T-helper 22 cell (primary cell): ENCODE data around the gene SPRR2D.
"Not testable (repeated sequence)": the region's sequence is repeated elsewhere in the genome, so short reads cannot be mapped to it uniquely, and the experiment has no call there.

Experiments used
- DNase-seq: peaks from one replicate; pipeline ENCODE4 v3.0.0-alpha.2; 2020; ENCODE audit warnings: low read depth

The SPRR2D gene

GRCh38 chr1:153040950-153041631, at the start of gene SPRR2D:
Gene SPRR2D, minus strand, starts transcription at chr1:153041120. Its CDS starts 774 bp downstream, at chr1:153040346.
- no peak for DNase-seq

DNA sequence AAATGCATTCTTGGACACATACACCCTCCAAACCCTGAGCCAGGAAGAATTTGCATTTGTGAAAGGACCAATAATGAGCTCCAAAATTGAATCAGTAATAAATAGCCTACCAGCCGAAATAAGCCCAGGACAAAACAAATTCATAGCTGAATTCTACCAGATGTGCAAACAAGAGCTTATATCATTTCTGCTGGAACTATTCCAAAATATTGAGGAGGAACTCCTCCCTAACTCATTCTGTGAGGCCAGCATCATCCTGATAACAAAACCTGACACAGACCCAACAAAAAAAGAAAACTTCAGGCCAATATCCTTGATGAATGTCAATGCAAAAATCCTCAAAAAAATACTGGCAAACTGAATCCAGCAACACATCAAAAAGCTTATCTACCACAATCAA, 46.7 kb upstream of the SPRR2D start:
- no peak for DNase-seq

GRCh38 chr1:153081736-153082135, 40.8 kb upstream of the SPRR2D start:
- no peak for DNase-seq

DNA sequence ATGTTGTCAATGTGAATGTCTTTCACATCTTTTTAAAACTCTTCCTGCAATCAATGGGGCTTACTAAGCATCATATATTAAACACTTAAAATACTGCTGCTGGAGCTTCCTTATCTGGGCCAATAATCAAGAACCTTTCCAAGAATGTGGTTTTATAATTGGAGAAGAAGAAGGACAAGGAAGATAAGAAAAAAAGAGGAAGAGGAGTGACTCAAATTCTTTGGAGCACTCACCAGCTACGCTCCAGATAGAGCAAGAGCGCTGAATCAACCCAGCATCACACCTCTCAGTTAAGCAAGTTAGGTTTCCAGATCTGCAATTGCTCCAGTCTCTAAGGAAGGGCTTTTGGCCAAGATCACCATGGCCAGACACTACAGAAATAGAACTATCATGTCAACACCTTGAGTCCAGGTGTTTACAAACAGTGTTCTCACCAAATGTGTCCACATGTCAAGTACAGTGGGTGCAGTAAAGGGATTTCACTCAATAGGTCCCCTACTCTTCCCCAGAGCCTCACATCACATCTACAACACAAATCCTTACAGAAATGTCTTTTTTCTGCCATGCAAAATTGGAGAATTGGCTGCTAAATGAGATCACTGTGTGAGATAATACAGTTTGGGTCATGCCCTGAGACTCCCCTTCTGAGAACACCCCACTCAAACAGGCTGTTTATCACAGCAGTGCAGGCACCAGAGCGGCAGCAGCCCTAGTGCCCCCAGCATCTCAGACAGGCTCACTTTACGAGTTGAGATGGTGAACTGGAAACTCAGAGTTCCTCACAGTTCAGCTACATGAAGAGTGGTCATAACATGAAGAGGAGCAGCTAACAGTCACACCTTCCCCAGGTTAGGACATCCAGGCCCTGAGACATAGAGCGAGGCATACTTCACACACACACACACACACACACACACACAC, 32.1 kb upstream of the SPRR2D start:
- no peak for DNase-seq

GRCh38 chr1:153071511-153071910, 30.6 kb upstream of the SPRR2D start, which contains the start of gene SPRR2B:
Gene SPRR2B, minus strand, starts transcription at chr1:153071611. Its CDS starts 772 bp downstream, at chr1:153070839.
- DNase-seq: no peak

GRCh38 chr1:153070243-153070642, 29.3 kb upstream of the SPRR2D start:
- DNase-seq: no peak

GRCh38 chr1:153058826-153059784, 18.2 kb upstream of the SPRR2D start:
- no peak for DNase-seq

DNA sequence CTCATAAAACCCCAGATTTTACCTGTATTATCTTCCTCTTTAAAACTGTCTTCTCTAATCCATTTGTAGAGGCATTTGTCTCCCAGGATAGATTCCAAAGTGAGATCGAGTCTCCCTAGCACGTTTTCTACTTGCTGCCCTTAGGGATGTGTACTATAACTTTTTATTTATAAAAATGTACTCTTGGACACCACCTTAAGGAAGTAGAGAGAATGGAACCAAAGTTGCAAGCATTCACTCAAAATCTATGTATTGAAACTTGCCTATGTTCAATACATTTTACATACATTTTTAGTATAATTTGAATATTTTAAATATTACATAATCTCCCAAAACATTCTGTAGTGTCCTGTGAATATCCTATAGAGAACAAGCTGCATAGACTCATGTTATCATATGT, 17.2 kb upstream of the SPRR2D start:
- DNase-seq: no peak

DNA sequence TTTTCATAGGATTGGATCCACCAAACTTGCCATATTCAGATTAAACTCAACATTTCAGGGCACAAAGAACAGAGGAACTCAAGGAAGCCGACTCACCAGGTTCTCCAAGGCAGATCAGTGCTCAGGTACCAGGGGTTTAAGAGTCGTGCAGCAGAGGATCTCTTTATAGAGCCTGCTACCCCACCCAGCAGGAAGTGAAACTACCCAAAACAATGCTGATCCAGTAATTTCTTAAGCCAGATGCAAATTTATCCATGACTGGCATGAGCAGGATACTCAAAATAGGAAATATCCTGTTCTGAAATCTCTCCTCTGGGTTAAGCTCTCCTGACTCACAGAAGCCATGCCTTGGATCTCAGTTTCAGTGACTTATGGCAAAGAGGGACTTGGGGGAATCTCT, 16.5 kb upstream of the SPRR2D start, which contains the start of gene SPRR2A:
Gene SPRR2A (minus strand): TSS at position 138 of the 400 bp plus-strand sequence. CDS start 777 bp downstream, outside the sequence.
- DNase-seq: no peak

- not testable (repeated sequence) for DNase-seq
Observed at GRCh38 chr1:153056111-153056510, 15.2 kb upstream of the SPRR2D start.

DNA sequence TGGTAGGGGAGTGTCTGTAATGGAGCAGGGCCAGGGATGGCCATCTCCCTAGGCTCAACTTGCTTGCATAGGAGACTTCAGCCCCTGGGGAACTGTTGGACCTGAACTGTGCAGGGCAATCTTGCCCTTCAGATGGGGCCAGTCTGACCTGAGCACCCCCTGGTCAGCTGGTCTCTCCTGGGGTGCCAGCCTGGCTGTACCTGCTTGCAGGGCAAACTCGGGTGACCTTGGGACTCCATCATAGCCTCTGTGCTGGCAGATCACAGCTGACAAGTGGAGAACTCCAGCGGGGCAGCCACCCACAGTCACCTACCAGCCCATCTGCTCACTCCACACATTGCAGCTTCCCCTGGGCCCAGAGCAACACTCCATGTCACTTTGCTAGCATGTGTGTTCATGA, 8.3 kb upstream of the SPRR2D start:
- no peak for DNase-seq

GRCh38 chr1:153035211-153035610, 5.7 kb downstream of the SPRR2D start:
- no peak for DNase-seq

- no peak for DNase-seq
Observed at GRCh38 chr1:153032677-153033308, 8.1 kb downstream of the SPRR2D start.

- no peak for DNase-seq
Observed at GRCh38 chr1:153032073-153032472, 8.8 kb downstream of the SPRR2D start.

GRCh38 chr1:153030895-153031294, 10.0 kb downstream of the SPRR2D start, which contains the start of gene SPRR1B:
Gene SPRR1B, plus strand, starts transcription at chr1:153031203. Its CDS starts 1,143 bp downstream, at chr1:153032346.
- DNase-seq: no peak

DNA sequence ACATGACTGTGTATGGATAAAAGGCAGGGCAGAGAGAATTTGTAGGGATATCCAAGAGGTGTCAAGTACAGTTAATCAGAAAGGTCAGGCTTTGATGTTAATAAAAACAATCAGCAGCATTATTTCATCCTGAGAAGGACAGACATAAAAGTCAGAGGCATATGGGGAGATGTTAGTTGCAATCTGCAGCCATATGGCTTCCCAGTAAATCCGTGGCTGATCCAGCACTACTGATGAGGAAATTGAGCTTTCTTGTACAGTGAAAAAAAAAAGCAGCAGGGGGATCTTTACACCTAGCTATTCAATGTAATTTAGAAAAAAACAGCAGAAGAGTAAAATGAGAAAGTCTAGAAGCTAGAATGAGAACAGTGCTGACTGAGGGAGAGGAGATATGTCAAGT, 12.2 kb downstream of the SPRR2D start:
- DNase-seq: no peak

- no peak for DNase-seq
Observed at GRCh38 chr1:153025797-153026196, 15.1 kb downstream of the SPRR2D start.

- no peak for DNase-seq
Observed at GRCh38 chr1:153024413-153024812, 16.5 kb downstream of the SPRR2D start.

DNA sequence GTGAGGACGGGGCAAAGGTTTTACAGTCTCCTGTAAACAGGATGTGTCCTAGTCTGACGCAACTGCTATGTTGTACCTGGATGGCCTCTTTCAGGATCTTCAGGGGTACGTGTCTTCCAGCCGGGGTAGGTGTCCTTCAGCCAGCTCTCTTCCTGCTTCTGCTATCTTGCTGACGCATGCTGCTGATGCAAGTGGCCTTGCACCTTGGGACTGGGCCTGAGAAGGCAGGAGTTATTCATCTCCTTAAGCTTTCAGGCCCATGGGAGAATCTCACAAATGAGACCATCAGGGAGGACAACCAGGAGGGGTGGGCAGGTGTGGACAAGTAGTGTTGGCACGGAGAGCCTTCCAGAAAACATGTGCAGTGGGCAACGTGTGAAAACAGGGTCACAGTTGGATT, 17.8 kb downstream of the SPRR2D start:
- no peak for DNase-seq

GRCh38 chr1:153022340-153022739, 18.6 kb downstream of the SPRR2D start:
- DNase-seq: not testable (repeated sequence)

- DNase-seq: not testable (repeated sequence)
Observed at GRCh38 chr1:153021829-153022228, 19.1 kb downstream of the SPRR2D start.
